Activated CD8-positive, alpha-beta T cell treated with anti-CD3 and anti-CD28 coated beads, Interleukin-2, amount 10 ng/mL, durations not matched to agents 7 days and 5 days (primary cell): ENCODE results near the gene GDF11. TPM values are rescaled to one million over a fixed set of nuclear protein-coding genes. Genes with fewer than 3 reads are reported as not detected.

Source experiments
- ATAC-seq: fragments of 150-1000 bp; cut with Tn5 transposase; one replicate; pipeline ENCODE4 v1.10.0; 2021; ENCODE audit warnings: moderate library complexity
- CTCF ChIA-PET: fragments of 350-600 bp; sonication (Branson Sonifier 250); formaldehyde crosslinking; loops from one replicate; lab custom pipeline; 2021; ENCODE audit warnings: antibody characterized with exemption; lab: Charles Lee
- POLR2A ChIA-PET: fragments of 350-600 bp; sonication (Branson Sonifier 250); formaldehyde crosslinking; loops from one replicate; lab custom pipeline; 2021; ENCODE audit warnings: antibody characterized with exemption; lab: Charles Lee
- DNase-seq: peaks from one replicate; pipeline ENCODE4 v3.0.0-alpha.2; 2020
- H3K27ac Mint-ChIP-seq: one replicate; pipeline ENCODE4 v1.8.0; 2021; ENCODE audit warnings: mild to moderate bottlenecking, mixed read lengths
- H3K27me3 Mint-ChIP-seq: one replicate; pipeline ENCODE4 v1.8.0; 2021; ENCODE audit warnings: low read depth, mixed read lengths
- H3K36me3 Mint-ChIP-seq: one replicate; pipeline ENCODE4 v1.8.0; 2021; ENCODE audit warnings: low read depth, mixed read lengths
- H3K4me1 Mint-ChIP-seq: one replicate; pipeline ENCODE4 v1.8.0; 2021; ENCODE audit warnings: low read depth, mixed read lengths
- H3K4me3 Mint-ChIP-seq: one replicate; pipeline ENCODE4 v1.8.0; 2021; ENCODE audit warnings: mild to moderate bottlenecking, mixed read lengths
- H3K9me3 Mint-ChIP-seq: one replicate; pipeline ENCODE4 v1.8.0; 2022; ENCODE audit warnings: mixed read lengths; ENCODE audit not compliant: insufficient read depth
- total RNA-seq, 2 experiments: library from RNA; stranded (reverse); gene quantifications; one replicate each; pipeline ENCODE4 v1.2.3, GENCODE V29; 2021

The GDF11 gene
- total RNA-seq, 2 experiments from 2014 or later, result 12.4 to 13.9 TPM

- Mint-ChIP-seq H3K4me3 (peak overlapping the region; percentile 97), H3K4me1 (peaks cover 62% of the 10 kb centered on the region), H3K27ac (no peak overlapping the region), H3K9me3 (no peaks in the 10 kb centered on the region), H3K36me3 (peaks cover 19% of the 10 kb centered on the region), H3K27me3 (peaks cover 6% of the 10 kb centered on the region)
- no peak for ATAC-seq
- ChIA-PET POLR2A (interaction anchor here (2.0 to 3.3 kb wide), 2 partner anchors 12 to 20 kb away, joined by 10 to 28 read pairs; partner anchors contain the start of gene CD63), CTCF (interaction anchor here (1.4 to 6.8 kb wide), 3 partner anchors 12 to 61 kb away, joined by 3 to 43 read pairs (median 35); partner anchors contain the start of gene CD63)
- DNase-seq, result no peak
Measured at GRCh38 chr12:55718015-55718414, 24.9 kb upstream of the GDF11 start.

DNA sequence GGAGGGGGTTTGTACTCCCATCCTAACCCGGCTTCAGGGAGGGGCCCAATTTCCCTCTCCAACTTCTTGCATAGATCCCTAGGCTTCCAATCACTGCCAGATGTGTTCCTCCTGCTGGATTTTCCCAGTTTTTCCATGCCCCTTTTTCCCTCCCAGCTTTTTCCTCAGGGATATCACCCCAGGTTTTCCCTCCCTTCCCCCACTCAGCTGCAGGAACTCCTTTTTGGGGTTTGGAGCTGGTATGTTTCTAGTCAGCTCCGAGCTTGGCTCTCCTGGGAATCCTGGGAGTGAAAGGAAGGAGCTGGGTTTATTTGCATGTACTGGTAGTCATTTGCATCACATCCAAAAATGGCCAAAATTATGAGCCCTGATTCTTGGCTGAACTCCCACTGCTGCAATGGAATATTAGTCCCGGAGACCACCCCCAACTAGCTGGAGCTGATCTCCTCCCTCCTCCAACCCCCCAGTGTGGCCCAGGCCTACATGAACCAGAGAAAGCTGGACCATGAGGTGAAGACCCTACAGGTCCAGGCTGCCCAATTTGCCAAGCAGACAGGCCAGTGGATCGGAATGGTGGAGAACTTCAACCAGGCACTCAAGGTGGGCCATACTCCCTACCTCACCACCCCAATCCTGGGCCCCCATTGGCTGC, 24.2 kb upstream of the GDF11 start:
- H3K27me3 Mint-ChIP-seq, result peaks cover 3% of the 10 kb centered on the region
- POLR2A ChIA-PET, result interaction anchor here (0.8 to 3.3 kb wide), 3 partner anchors 11 to 255 kb away, joined by 3 to 21 read pairs (median 10); partner anchors contain the start of genes CD63 and RAB5B
- no peak overlapping the region for H3K27ac Mint-ChIP-seq
- H3K36me3 Mint-ChIP-seq, result peaks cover 24% of the 10 kb centered on the region
- no peak for ATAC-seq
- CTCF ChIA-PET, result interaction anchor here (1.4 to 7.6 kb wide), 5 partner anchors 11 to 208 kb away, joined by 3 to 170 read pairs (median 5); partner anchors contain the start of gene CD63
- H3K4me1 Mint-ChIP-seq, result peaks cover 62% of the 10 kb centered on the region
- no peak for DNase-seq
- H3K9me3 Mint-ChIP-seq, result no peaks in the 10 kb centered on the region
- H3K4me3 Mint-ChIP-seq, result no peak overlapping the region

- ATAC-seq, result no peak
- CTCF ChIA-PET, result interaction anchor here (1.1 to 7.6 kb wide), 5 partner anchors 10 to 220 kb away, joined by 3 to 170 read pairs (median 5); partner anchors contain the start of gene CD63
- no peak overlapping the region for H3K27ac Mint-ChIP-seq
- no peaks in the 10 kb centered on the region for H3K9me3 Mint-ChIP-seq
- H3K36me3 Mint-ChIP-seq, result peaks cover 27% of the 10 kb centered on the region
- peaks cover 2% of the 10 kb centered on the region for H3K27me3 Mint-ChIP-seq
- H3K4me3 Mint-ChIP-seq, result no peak overlapping the region
- POLR2A ChIA-PET, result interaction anchor here (0.6 to 3.3 kb wide), 3 partner anchors 11 to 431 kb away, joined by 3 to 21 read pairs (median 5); partner anchors contain the start of genes CD63 and RAB5B
- no peak for DNase-seq
- peaks cover 64% of the 10 kb centered on the region for H3K4me1 Mint-ChIP-seq
Measured at GRCh38 chr12:55719371-55719770, 23.6 kb upstream of the GDF11 start.

- Mint-ChIP-seq H3K36me3 (peaks cover 34% of the 10 kb centered on the region), H3K4me1 (peaks cover 71% of the 10 kb centered on the region), H3K27me3 (peaks cover 2% of the 10 kb centered on the region), H3K27ac (peak within 1 kb of the TSS; percentile 57), H3K9me3 (no peaks in the 10 kb centered on the region), H3K4me3 (peak within 1 kb of the TSS; percentile 15)
- ChIA-PET CTCF (interaction anchor here (1.1 to 7.6 kb wide), 5 partner anchors 10 to 219 kb away, joined by 3 to 170 read pairs (median 5); partner anchors contain the start of gene CD63), POLR2A (interaction anchor here (1.1 to 3.3 kb wide), 2 partner anchors 10 to 210 kb away, joined by 3 to 21 read pairs; partner anchors contain the start of gene CD63)
- DNase-seq (no peak), ATAC-seq (no peak)
Measured at GRCh38 chr12:55720071-55720564, 22.8 kb upstream of the GDF11 start, which contains the start of gene RDH5. RDH5 (plus strand) TSS chr12:55720393; CDS start chr12:55721185, 792 bp downstream.

- H3K9me3 Mint-ChIP-seq, result no peaks in the 10 kb centered on the region
- ChIA-PET POLR2A (interaction anchor here (0.6 to 3.3 kb wide), 3 partner anchors 9 to 209 kb away, joined by 3 to 21 read pairs (median 3); partner anchors contain the start of gene CD63), CTCF (interaction anchor here (1.2 to 7.6 kb wide), 4 partner anchors 9 to 205 kb away, joined by 3 to 170 read pairs (median 20); partner anchors contain the start of gene CD63)
- peak; percentile 2 for ATAC-seq
- H3K36me3 Mint-ChIP-seq, result peaks cover 38% of the 10 kb centered on the region
- DNase-seq, result peak; percentile 51
- peak overlapping the region; percentile 57 for H3K27ac Mint-ChIP-seq
- no peak overlapping the region for H3K4me3 Mint-ChIP-seq
- H3K27me3 Mint-ChIP-seq, result no peaks in the 10 kb centered on the region
- peaks cover 71% of the 10 kb centered on the region for H3K4me1 Mint-ChIP-seq
Measured at GRCh38 chr12:55720894-55721444, 22.0 kb upstream of the GDF11 start.

- H3K27ac Mint-ChIP-seq, result no peak overlapping the region
- no peak for DNase-seq
- peaks cover 43% of the 10 kb centered on the region for H3K36me3 Mint-ChIP-seq
- no peak for ATAC-seq
- H3K4me1 Mint-ChIP-seq, result peaks cover 74% of the 10 kb centered on the region
- POLR2A ChIA-PET, result interaction anchor here (3.3 kb wide), 1 partner anchor 8 kb away, joined by 21 read pairs; the partner anchor contains the start of gene CD63
- no peak overlapping the region for H3K4me3 Mint-ChIP-seq
- H3K9me3 Mint-ChIP-seq, result no peaks in the 10 kb centered on the region
- no peaks in the 10 kb centered on the region for H3K27me3 Mint-ChIP-seq
- CTCF ChIA-PET, result interaction anchor here (1.2 to 7.6 kb wide), 3 partner anchors 8 to 16 kb away, joined by 3 to 170 read pairs (median 35); partner anchors contain the start of gene CD63
Measured at GRCh38 chr12:55721601-55722213, 21.2 kb upstream of the GDF11 start.

DNA sequence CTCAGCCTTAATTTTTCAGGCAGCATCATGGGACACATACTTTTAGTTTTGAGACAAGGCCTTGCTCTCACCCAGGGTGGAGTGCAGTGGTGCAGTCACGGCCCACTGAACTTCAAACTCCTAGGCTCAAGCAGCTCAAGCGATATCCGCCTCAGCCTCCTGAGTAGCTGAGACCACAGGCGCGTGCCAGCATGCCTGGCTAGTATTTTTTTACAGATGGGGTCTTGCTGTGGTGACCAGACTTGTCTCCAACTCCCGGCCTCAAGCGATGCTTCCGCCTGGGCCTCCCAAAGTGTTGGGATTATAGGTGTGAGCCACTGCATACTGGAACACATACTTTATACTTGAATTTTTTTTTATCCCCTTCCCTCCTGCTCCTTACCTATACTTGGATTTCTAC, 20.0 kb upstream of the GDF11 start:
- Mint-ChIP-seq H3K9me3 (no peaks in the 10 kb centered on the region), H3K27ac (no peak overlapping the region), H3K27me3 (no peaks in the 10 kb centered on the region), H3K4me3 (no peak overlapping the region), H3K36me3 (peaks cover 46% of the 10 kb centered on the region), H3K4me1 (peaks cover 73% of the 10 kb centered on the region)
- no peak for DNase-seq
- CTCF ChIA-PET, result interaction anchor here (1.2 to 7.6 kb wide), 3 partner anchors 15 to 211 kb away, joined by 3 to 170 read pairs (median 16); no protein-coding TSS in a partner anchor
- ATAC-seq, result no peak
- POLR2A ChIA-PET, result no interaction called here

GRCh38 chr12:55723516-55724225, 19.3 kb upstream of the GDF11 start:
- Mint-ChIP-seq H3K27me3 (no peaks in the 10 kb centered on the region), H3K4me3 (no peak overlapping the region), H3K9me3 (no peaks in the 10 kb centered on the region), H3K36me3 (peaks cover 41% of the 10 kb centered on the region), H3K27ac (no peak overlapping the region), H3K4me1 (peaks cover 66% of the 10 kb centered on the region)
- DNase-seq (no peak), ATAC-seq (no peak)
- POLR2A ChIA-PET, result interaction anchor here (2.3 kb wide), 1 partner anchor 14 kb away, joined by 17 read pairs; no protein-coding TSS in a partner anchor
- CTCF ChIA-PET, result interaction anchor here (1.2 to 7.6 kb wide), 3 partner anchors 14 to 210 kb away, joined by 3 to 170 read pairs (median 16); no protein-coding TSS in a partner anchor

GRCh38 chr12:55724226-55724939, 18.5 kb upstream of the GDF11 start:
- CTCF ChIA-PET, result interaction anchor here (0.6 to 7.6 kb wide), 9 partner anchors 8 to 250 kb away, joined by 3 to 170 read pairs (median 7); partner anchors contain the start of genes BLOC1S1 and RAB5B
- H3K27ac Mint-ChIP-seq, result peak overlapping the region; percentile 18

GRCh38 chr12:55724940-55725309, 18.0 kb upstream of the GDF11 start:
- H3K27me3 Mint-ChIP-seq, result no peaks in the 10 kb centered on the region
- peak overlapping the region; percentile 18 for H3K27ac Mint-ChIP-seq
- CTCF ChIA-PET, result interaction anchor here (0.6 to 7.6 kb wide), 9 partner anchors 9 to 249 kb away, joined by 3 to 170 read pairs (median 7); partner anchors contain the start of genes BLOC1S1 and RAB5B
- no peaks in the 10 kb centered on the region for H3K9me3 Mint-ChIP-seq
- POLR2A ChIA-PET, result interaction anchor here (1.1 to 2.3 kb wide), 2 partner anchors 9 to 13 kb away, joined by 6 to 17 read pairs; partner anchors contain the start of gene BLOC1S1
- peaks cover 57% of the 10 kb centered on the region for H3K4me1 Mint-ChIP-seq
- H3K4me3 Mint-ChIP-seq, result no peak overlapping the region
- no peak for ATAC-seq
- DNase-seq, result no peak
- peaks cover 35% of the 10 kb centered on the region for H3K36me3 Mint-ChIP-seq

More at GRCh38 chr12:55724226-55724939, 18.5 kb upstream of the GDF11 start:
- DNase-seq, result peak; percentile 83
- H3K4me1 Mint-ChIP-seq, result peaks cover 59% of the 10 kb centered on the region
- no peaks in the 10 kb centered on the region for H3K27me3 Mint-ChIP-seq
- peak; percentile 41 for ATAC-seq
- H3K9me3 Mint-ChIP-seq, result no peaks in the 10 kb centered on the region
- H3K36me3 Mint-ChIP-seq, result peaks cover 35% of the 10 kb centered on the region
- no peak overlapping the region for H3K4me3 Mint-ChIP-seq
- POLR2A ChIA-PET, result interaction anchor here (1.1 to 2.3 kb wide), 2 partner anchors 8 to 14 kb away, joined by 6 to 17 read pairs; partner anchors contain the start of gene BLOC1S1
